Loucy (cell line): Measurements from ENCODE around the gene NIM1K.
"Not testable (repeated sequence)": the region's sequence is repeated elsewhere in the genome, so short reads cannot be mapped to it uniquely, and the experiment has no call there.

ENCODE experiments used
- H2AFZ ChIP-seq: fragments of 200-600 bp; sonication (generic); 2 replicates; pipeline ENCODE4 v1.6.0; 2016; ENCODE audit warnings: antibody characterized with exemption, mild to moderate bottlenecking, low read length, moderate library complexity
- H3F3A ChIP-seq: fragments of 200-600 bp; 2 replicates; pipeline ENCODE4 v1.6.0; 2016; ENCODE audit warnings: antibody characterized with exemption, low read depth, mild to moderate bottlenecking
- H3K27me3 ChIP-seq: fragments of 200-600 bp; sonication (generic); 2 replicates; pipeline ENCODE4 v1.6.1; 2014; ENCODE audit warnings: low read length, mild to moderate bottlenecking; ENCODE audit not compliant: insufficient read depth, poor library complexity, severe bottlenecking
- H3K36me3 ChIP-seq: fragments of 200-600 bp; sonication (generic); 2 replicates; pipeline ENCODE4 v1.6.1; 2016; ENCODE audit warnings: low read length; ENCODE audit not compliant: insufficient read depth
- H3K4me1 ChIP-seq: fragments of 200-600 bp; sonication (generic); 2 replicates; pipeline ENCODE4 v1.5.1; 2014; ENCODE audit warnings: low read length, mild to moderate bottlenecking; ENCODE audit not compliant: insufficient read depth, poor library complexity, severe bottlenecking
- H3K4me2 ChIP-seq: fragments of 200-600 bp; sonication (generic); 2 replicates; pipeline ENCODE4 v1.6.0; 2014; ENCODE audit warnings: antibody characterized with exemption, low read length, low read depth, mild to moderate bottlenecking; ENCODE audit not compliant: poor library complexity, severe bottlenecking
- H3K4me3 ChIP-seq: fragments of 200-600 bp; sonication (generic); 2 replicates; pipeline ENCODE4 v1.5.1; 2014; ENCODE audit warnings: low read length, mild to moderate bottlenecking, mixed read lengths; ENCODE audit not compliant: poor library complexity, severe bottlenecking
- H3K79me2 ChIP-seq: fragments of 200-600 bp; sonication (generic); 2 replicates; pipeline ENCODE4 v1.6.1; 2014; ENCODE audit warnings: low read length; ENCODE audit not compliant: insufficient read depth
- H3K9ac ChIP-seq: fragments of 200-600 bp; sonication (generic); 2 replicates; pipeline ENCODE4 v1.6.0; 2014; ENCODE audit warnings: mild to moderate bottlenecking, low read depth, low read length, moderate library complexity; ENCODE audit not compliant: poor library complexity, severe bottlenecking
- H3K9me2 ChIP-seq: fragments of 200-600 bp; sonication (generic); replicated peaks from 2 replicates; pipeline ENCODE4 v1.6.1; 2016; ENCODE audit warnings: low read depth, low read length, mixed read lengths
- H3K9me3 ChIP-seq: fragments of 200-600 bp; sonication (generic); 2 replicates; pipeline ENCODE4 v1.6.1; 2014; ENCODE audit warnings: mild to moderate bottlenecking, antibody characterized with exemption, low read length, low read depth; ENCODE audit not compliant: insufficient read depth
- H4K20me1 ChIP-seq: fragments of 200-600 bp; sonication (generic); 2 replicates; pipeline ENCODE4 v1.6.0; 2014; ENCODE audit warnings: antibody characterized with exemption, low read length, mild to moderate bottlenecking; ENCODE audit not compliant: insufficient read depth, poor library complexity, severe bottlenecking
- EZH2phosphoT487 ChIP-seq: fragments of 200-600 bp; IDR thresholded peaks from 2 replicates; pipeline ENCODE4 v1.6.1; 2018; ENCODE audit warnings: antibody characterized with exemption, mild to moderate bottlenecking, moderate library complexity, borderline replicate concordance
- TF ChIP-seq, protein P1 (sequence below): fragments of 200-600 bp; sonication (generic); conservative IDR thresholded peaks from 2 replicates; pipeline ENCODE4 v1.5.1; 2014; ENCODE audit warnings: mild to moderate bottlenecking, antibody characterized with exemption, low read length

NIM1K gene

GRCh38 chr5:43315682-43316081 is 123.7 kb downstream of the NIM1K start:
- H3K9ac ChIP-seq, result no peak overlapping the region
- H3K4me2 ChIP-seq, result no peak overlapping the region
- no peaks in the 10 kb centered on the region for H3K9me3 ChIP-seq
- H3F3A ChIP-seq, result peaks cover 7% of the 10 kb centered on the region
- no peaks in the 10 kb centered on the region for H3K9me2 ChIP-seq
- no peaks in the 10 kb centered on the region for H3K36me3 ChIP-seq
- H3K4me1 ChIP-seq, result peaks cover 29% of the 10 kb centered on the region
- H4K20me1 ChIP-seq, result peaks cover 25% of the 10 kb centered on the region
- H3K4me3 ChIP-seq, result no peak overlapping the region
- no peaks in the 10 kb centered on the region for H3K27me3 ChIP-seq
- H3K79me2 ChIP-seq, result peaks cover 26% of the 10 kb centered on the region
- TF ChIP-seq, protein P1, sequence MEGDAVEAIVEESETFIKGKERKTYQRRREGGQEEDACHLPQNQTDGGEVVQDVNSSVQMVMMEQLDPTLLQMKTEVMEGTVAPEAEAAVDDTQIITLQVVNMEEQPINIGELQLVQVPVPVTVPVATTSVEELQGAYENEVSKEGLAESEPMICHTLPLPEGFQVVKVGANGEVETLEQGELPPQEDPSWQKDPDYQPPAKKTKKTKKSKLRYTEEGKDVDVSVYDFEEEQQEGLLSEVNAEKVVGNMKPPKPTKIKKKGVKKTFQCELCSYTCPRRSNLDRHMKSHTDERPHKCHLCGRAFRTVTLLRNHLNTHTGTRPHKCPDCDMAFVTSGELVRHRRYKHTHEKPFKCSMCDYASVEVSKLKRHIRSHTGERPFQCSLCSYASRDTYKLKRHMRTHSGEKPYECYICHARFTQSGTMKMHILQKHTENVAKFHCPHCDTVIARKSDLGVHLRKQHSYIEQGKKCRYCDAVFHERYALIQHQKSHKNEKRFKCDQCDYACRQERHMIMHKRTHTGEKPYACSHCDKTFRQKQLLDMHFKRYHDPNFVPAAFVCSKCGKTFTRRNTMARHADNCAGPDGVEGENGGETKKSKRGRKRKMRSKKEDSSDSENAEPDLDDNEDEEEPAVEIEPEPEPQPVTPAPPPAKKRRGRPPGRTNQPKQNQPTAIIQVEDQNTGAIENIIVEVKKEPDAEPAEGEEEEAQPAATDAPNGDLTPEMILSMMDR, result no peak
- no peak for TF ChIP-seq EZH2phosphoT487
- H2AFZ ChIP-seq, result no peak overlapping the region

GRCh38 chr5:43316421-43316820 is 124.4 kb downstream of the NIM1K start:
- no peak overlapping the region for H3K4me3 ChIP-seq
- H3K79me2 ChIP-seq, result peaks cover 18% of the 10 kb centered on the region
- H3K9me2 ChIP-seq, result no peaks in the 10 kb centered on the region
- H3K36me3 ChIP-seq, result no peaks in the 10 kb centered on the region
- no peaks in the 10 kb centered on the region for H3K27me3 ChIP-seq
- no peak overlapping the region for H2AFZ ChIP-seq
- no peaks in the 10 kb centered on the region for H3K9me3 ChIP-seq
- H3K4me1 ChIP-seq, result peaks cover 23% of the 10 kb centered on the region
- H3F3A ChIP-seq, result peaks cover 7% of the 10 kb centered on the region
- peaks cover 17% of the 10 kb centered on the region for H4K20me1 ChIP-seq
- H3K4me2 ChIP-seq, result no peak overlapping the region
- TF ChIP-seq, protein P1, result no peak
- TF ChIP-seq EZH2phosphoT487, result no peak
- no peak overlapping the region for H3K9ac ChIP-seq

DNA sequence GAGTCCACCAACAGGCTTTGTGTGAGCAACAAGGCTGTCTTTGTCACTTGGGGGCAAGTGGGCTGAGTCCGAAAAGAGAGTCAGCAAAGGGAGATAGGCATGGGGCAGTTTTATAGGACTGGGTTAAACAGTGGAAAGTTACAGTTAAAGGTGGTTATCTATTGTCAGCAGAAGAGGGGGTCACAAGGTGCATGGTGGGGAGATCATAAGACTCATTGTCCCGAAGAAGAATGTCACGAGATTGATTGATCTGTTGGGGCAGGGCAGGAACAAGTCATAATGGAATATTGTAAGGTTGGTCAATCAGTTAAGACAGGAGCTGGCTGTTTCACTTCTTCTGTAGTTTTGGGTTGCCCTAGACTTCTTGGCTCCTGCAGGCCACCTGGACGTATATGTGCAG is 128.8 kb downstream of the NIM1K start:
- no peaks in the 10 kb centered on the region for H3F3A ChIP-seq
- no peaks in the 10 kb centered on the region for H3K9me2 ChIP-seq
- H3K79me2 ChIP-seq, result no peaks in the 10 kb centered on the region
- H3K9ac ChIP-seq, result no peak overlapping the region
- H3K27me3 ChIP-seq, result no peaks in the 10 kb centered on the region
- no peak overlapping the region for H2AFZ ChIP-seq
- no peaks in the 10 kb centered on the region; the same call in 1 of the 2 replicates for H3K36me3 ChIP-seq
- TF ChIP-seq, protein P1, result no peak
- TF ChIP-seq EZH2phosphoT487, result no peak
- H3K9me3 ChIP-seq, result no peaks in the 10 kb centered on the region
- H3K4me3 ChIP-seq, result no peak overlapping the region
- H4K20me1 ChIP-seq, result no peaks in the 10 kb centered on the region
- H3K4me1 ChIP-seq, result no peaks in the 10 kb centered on the region
- no peak overlapping the region for H3K4me2 ChIP-seq

DNA sequence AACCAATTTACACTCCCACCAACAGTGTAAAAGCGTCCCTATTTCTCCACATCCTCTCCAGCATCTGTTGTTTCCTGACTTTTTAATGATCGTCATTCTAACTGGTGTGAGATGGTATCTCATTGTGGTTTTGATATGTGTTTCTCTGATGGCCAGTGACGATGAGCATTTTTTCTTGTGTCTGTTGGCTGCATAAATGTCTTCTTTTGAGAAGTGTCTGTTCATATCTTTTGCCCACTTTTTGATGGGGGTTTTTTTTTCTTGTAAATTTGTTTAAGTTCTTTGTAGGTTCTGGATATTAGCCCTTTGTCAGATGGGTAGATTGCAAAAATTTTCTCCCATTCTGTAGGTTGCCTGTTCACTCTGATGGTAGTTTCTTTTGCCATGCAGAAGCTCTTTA is 131.5 kb downstream of the NIM1K start:
- H3F3A ChIP-seq, H2AFZ ChIP-seq, H3K27me3 ChIP-seq, H3K9me3 ChIP-seq, H3K9me2 ChIP-seq, H3K79me2 ChIP-seq, H3K4me3 ChIP-seq, H3K4me1 ChIP-seq, H3K36me3 ChIP-seq, H3K4me2 ChIP-seq, H3K9ac ChIP-seq, H4K20me1 ChIP-seq: not testable (repeated sequence)

GRCh38 chr5:43325624-43326023 is 133.6 kb downstream of the NIM1K start:
- H3K9me2 ChIP-seq, H3K27me3 ChIP-seq, H3K36me3 ChIP-seq, H3K4me2 ChIP-seq, H3K4me1 ChIP-seq, H3F3A ChIP-seq, H3K9me3 ChIP-seq, H2AFZ ChIP-seq, H3K79me2 ChIP-seq, H3K4me3 ChIP-seq, H3K9ac ChIP-seq, H4K20me1 ChIP-seq: not testable (repeated sequence)
